Astrocyte of the cerebellum (primary cell): ENCODE measurements around the gene MRTFA.

ENCODE experiments used
- DNase-seq: peaks from one replicate; pipeline ENCODE4 v3.0.0-alpha.2; 2011; ENCODE audit warnings: low read depth
- H3K4me3 ChIP-seq: 2 replicates; pipeline ENCODE4 v1.5.1; 2011; ENCODE audit warnings: mild to moderate bottlenecking, low read depth, low read length, moderate library complexity
- in situ Hi-C: cut with HindIII; loops from 2 replicates; pipeline ENCODE4 v1.10.0; 2017; ENCODE audit warnings: low sequenced_read_pairs
- TF ChIP-seq, protein P1 (sequence below): IDR thresholded peaks from 2 replicates; pipeline ENCODE4 v1.5.1; 2012; ENCODE audit warnings: low read length, low read depth, moderate library complexity, mild to moderate bottlenecking; ENCODE audit errors: missing control alignments

Gene MRTFA

DNA sequence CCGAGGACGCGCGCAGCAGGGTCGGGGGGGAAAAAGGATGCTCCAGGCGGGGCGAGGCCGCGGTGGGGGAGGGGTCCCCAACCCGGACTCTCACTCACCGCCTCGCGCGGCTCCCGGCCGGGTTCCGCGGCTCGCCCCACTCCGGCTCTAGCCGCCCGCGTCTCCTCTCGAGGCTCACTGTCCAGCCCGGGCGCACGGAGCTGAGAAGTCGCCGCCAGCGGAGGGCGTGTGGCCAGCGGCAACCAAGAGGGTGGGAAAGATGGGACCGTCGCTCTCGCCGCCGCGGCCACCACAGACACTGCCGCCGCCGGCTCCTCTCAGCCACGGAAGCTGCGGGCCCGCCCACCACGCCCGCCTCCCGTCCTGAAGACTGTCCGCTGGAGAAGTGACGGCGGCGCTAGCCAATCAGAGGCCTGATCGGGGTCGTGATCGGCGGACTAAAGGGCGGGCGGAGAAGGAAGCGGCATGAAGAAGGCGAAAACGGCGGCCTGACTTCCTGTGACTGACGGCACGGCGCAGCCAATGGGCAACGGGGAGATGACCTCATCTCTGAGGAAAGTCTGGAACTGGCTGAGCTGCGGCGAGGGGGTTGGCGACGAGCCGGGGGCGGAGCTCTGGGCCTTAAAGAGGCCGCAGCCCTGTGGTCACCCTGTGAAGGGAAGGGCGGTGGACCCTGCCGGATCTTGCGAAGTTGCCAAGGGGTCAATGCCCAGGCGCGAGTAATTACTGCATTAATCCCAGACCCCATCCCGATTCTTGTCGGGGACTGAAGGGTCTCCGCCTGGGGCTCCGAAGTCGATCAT lies at the start of gene MRTFA:
Gene MRTFA, minus strand, starts transcription at position 340 of the 803 bp plus-strand sequence.
- H3K4me3 ChIP-seq, result peak within 1 kb of the TSS; percentile 83
- peak; percentile 100 for DNase-seq
- in situ Hi-C loops, result no loop called here
- TF ChIP-seq, protein P1, sequence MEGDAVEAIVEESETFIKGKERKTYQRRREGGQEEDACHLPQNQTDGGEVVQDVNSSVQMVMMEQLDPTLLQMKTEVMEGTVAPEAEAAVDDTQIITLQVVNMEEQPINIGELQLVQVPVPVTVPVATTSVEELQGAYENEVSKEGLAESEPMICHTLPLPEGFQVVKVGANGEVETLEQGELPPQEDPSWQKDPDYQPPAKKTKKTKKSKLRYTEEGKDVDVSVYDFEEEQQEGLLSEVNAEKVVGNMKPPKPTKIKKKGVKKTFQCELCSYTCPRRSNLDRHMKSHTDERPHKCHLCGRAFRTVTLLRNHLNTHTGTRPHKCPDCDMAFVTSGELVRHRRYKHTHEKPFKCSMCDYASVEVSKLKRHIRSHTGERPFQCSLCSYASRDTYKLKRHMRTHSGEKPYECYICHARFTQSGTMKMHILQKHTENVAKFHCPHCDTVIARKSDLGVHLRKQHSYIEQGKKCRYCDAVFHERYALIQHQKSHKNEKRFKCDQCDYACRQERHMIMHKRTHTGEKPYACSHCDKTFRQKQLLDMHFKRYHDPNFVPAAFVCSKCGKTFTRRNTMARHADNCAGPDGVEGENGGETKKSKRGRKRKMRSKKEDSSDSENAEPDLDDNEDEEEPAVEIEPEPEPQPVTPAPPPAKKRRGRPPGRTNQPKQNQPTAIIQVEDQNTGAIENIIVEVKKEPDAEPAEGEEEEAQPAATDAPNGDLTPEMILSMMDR, result no peak

DNA sequence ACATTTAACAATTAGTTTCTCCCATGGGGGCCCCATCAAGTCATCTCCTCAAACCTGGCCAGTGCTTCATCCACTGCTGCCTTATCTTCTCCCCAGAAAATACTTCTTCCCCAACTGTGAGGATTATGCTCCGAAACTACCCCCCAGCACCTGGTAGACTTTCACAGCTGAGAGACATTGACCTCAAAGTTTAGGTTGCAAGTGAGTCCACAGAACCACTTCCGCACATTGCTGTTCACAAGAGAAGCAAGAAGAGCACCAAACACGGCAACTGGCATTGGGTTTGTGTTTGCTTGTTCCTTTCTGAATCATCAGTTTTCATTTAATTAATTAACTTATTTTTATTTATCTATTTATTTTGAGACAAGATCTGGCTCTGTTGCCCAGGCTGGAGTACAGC lies 48.9 kb upstream of the MRTFA start:
- TF ChIP-seq, protein P1, result no peak
- in situ Hi-C loops, result no loop called here
- no peak for DNase-seq
- H3K4me3 ChIP-seq, result no peak overlapping the region

DNA sequence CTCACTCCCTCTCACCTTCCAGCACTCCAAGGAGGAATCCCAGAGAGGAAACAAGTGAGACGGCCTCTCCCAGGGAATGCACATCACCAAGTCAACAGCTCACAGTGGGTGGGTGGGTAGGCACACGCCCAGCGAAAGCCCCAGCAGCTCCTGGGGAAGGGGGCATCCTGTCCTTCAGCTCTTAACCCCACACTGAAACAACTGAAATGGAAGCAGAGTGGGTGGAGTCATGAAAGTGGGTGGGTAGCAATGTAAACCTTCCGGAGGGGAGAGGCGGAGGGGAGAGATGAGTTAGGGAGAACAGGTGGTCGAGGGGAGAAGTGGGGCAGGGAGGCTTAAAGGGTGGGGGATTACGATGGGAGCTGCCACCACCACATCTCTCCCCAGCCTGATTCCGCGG lies 48.2 kb upstream of the MRTFA start:
- TF ChIP-seq, protein P1, result no peak
- no peak for DNase-seq
- H3K4me3 ChIP-seq, result no peak overlapping the region
- in situ Hi-C loops, result no loop called here

DNA sequence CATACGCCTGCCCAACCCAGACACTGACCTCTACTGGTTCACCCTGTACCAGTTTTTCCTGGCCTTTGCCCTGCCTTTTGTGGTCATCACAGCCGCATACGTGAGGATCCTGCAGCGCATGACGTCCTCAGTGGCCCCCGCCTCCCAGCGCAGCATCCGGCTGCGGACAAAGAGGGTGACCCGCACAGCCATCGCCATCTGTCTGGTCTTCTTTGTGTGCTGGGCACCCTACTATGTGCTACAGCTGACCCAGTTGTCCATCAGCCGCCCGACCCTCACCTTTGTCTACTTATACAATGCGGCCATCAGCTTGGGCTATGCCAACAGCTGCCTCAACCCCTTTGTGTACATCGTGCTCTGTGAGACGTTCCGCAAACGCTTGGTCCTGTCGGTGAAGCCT lies 44.9 kb upstream of the MRTFA start:
- no peak overlapping the region for H3K4me3 ChIP-seq
- DNase-seq, result no peak
- in situ Hi-C loops, result no loop called here
- TF ChIP-seq, protein P1, result no peak

DNA sequence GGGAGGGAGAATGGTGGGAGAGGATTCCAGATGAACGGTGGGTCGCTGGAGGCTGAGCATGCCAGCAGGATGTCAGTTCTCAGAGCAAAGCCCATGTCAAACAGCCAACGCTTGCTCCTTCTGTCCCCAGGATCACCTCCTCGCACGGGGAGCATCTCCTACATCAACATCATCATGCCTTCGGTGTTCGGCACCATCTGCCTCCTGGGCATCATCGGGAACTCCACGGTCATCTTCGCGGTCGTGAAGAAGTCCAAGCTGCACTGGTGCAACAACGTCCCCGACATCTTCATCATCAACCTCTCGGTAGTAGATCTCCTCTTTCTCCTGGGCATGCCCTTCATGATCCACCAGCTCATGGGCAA lies 44.3 kb upstream of the MRTFA start:
- no peak overlapping the region for H3K4me3 ChIP-seq
- TF ChIP-seq, protein P1, result no peak
- DNase-seq, result no peak
- in situ Hi-C loops, result no loop called here

DNA sequence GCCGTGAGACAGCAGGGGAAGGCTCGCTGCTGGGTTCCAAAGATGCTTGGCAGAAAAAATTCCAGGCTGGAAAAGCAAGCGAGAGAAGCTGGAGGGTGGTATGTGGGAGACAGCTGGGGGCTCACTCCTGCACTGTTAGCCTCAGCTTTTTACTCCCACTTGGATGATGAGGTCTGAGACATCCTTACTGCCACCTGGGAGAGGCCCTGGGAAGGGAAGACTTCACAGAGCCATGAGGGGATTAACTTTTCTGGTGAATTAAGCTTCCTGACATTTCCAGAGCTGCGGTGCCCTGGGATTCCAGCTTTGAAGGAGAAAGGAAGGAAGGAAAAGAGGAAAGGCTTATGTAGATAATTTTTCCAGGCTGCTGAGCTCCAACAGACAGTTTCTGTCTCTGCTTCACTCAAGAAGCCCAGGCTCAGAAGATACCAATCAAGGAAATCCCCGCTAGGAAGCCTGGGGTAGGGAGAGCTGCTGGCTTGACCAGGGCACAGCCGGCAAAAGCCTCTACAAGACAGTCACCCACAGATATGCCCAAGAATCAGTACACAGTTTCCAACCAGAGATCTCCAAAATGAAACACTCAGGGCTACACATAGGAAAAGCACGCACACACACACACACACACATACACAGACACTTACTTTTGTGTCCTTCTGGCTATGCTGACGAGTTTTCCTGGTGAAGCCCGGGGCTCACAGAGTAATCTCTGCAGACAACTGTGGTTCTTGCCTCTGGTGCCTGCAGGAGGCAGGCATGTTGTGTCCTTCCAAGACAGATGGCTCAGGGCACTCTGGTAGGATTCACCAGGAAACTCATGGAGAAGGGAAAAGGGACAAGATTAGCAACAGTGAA lies 43.7 kb upstream of the MRTFA start:
- H3K4me3 ChIP-seq, result no peak overlapping the region
- TF ChIP-seq, protein P1, result peak; percentile 11
- in situ Hi-C loops, result no loop called here
- no peak for DNase-seq
